LoVo (cell line): ENCODE data around the gene UBE2J1.
"Not testable (repeated sequence)": the region's sequence is repeated elsewhere in the genome, so short reads cannot be mapped to it uniquely, and the experiment has no call there.

Experiments used
- DNase-seq: peaks from one replicate; pipeline ENCODE4 v3.0.0-alpha.2; 2016; ENCODE audit warnings: low spot score

UBE2J1 gene

GRCh38 chr6:89320012-89320559, 32.4 kb downstream of the UBE2J1 start:
- no peak for DNase-seq

- no peak for DNase-seq
Observed at GRCh38 chr6:89317067-89317466, 35.5 kb downstream of the UBE2J1 start.

GRCh38 chr6:89315249-89315885, 37.2 kb downstream of the UBE2J1 start, which contains the start of gene GABRR2:
TSS of gene GABRR2 (minus strand) at chr6:89315299. CDS start at chr6:89315165, 134 bp downstream.
- DNase-seq: no peak

- DNase-seq: no peak
Observed at GRCh38 chr6:89314692-89315091, 37.8 kb downstream of the UBE2J1 start.

GRCh38 chr6:89313006-89313405, 39.5 kb downstream of the UBE2J1 start:
- DNase-seq: no peak

- DNase-seq: no peak
Observed at GRCh38 chr6:89311853-89312531, 40.5 kb downstream of the UBE2J1 start.

- DNase-seq: no peak
Observed at GRCh38 chr6:89311530-89311852, 41.0 kb downstream of the UBE2J1 start.

GRCh38 chr6:89310929-89311328, 41.6 kb downstream of the UBE2J1 start:
- no peak for DNase-seq

- DNase-seq: no peak
Observed at GRCh38 chr6:89308525-89309395, 43.8 kb downstream of the UBE2J1 start.

GRCh38 chr6:89304517-89304916, 48.0 kb downstream of the UBE2J1 start:
- DNase-seq: not testable (repeated sequence)

- DNase-seq: no peak
Observed at GRCh38 chr6:89302936-89303335, 49.6 kb downstream of the UBE2J1 start.

- no peak for DNase-seq
Observed at GRCh38 chr6:89302195-89302770, 50.2 kb downstream of the UBE2J1 start.

- no peak for DNase-seq
Observed at GRCh38 chr6:89301586-89302194, 50.8 kb downstream of the UBE2J1 start.

- DNase-seq: no peak
Observed at GRCh38 chr6:89299466-89299850, 53.1 kb downstream of the UBE2J1 start.

- peak; percentile 83 for DNase-seq
Observed at GRCh38 chr6:89298680-89299465, 53.6 kb downstream of the UBE2J1 start.

GRCh38 chr6:89297695-89298351, 54.7 kb downstream of the UBE2J1 start:
- peak; percentile 94 for DNase-seq

- no peak for DNase-seq
Observed at GRCh38 chr6:89295981-89296380, 56.5 kb downstream of the UBE2J1 start.

GRCh38 chr6:89295116-89295515, 57.4 kb downstream of the UBE2J1 start:
- DNase-seq: not testable (repeated sequence)

- DNase-seq: no peak
Observed at GRCh38 chr6:89291256-89291819, 61.2 kb downstream of the UBE2J1 start.
